HG03175 (cell line): ENCODE data around the gene TRIM24.

Source experiments
- ATAC-seq: cut with Tn5 transposase; IDR thresholded peaks from one replicate; pipeline ENCODE4 v1.9.1; 2021; ENCODE audit warnings: mild to moderate bottlenecking, moderate library complexity; ENCODE audit not compliant: unreplicated experiment

TRIM24 gene

DNA sequence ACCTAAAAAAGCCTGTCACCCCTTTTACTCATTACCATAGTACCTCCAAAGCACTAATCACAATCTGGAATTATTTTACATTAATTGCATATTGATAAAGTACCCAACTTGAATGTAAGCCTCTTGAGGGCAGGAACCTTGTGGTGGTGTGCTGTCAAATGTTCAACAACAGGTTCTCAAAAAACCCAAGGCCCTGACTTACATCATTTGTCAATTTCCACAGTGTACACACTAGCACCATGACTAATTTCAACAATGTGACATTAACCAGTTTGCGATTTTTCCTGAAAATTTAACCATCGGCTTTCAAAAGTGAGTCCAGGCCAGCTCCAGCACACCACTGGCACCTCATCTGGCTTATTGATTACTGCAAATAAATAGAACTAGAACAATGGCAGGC lies 153.6 kb downstream of the TRIM24 start:
- no peak for ATAC-seq

DNA sequence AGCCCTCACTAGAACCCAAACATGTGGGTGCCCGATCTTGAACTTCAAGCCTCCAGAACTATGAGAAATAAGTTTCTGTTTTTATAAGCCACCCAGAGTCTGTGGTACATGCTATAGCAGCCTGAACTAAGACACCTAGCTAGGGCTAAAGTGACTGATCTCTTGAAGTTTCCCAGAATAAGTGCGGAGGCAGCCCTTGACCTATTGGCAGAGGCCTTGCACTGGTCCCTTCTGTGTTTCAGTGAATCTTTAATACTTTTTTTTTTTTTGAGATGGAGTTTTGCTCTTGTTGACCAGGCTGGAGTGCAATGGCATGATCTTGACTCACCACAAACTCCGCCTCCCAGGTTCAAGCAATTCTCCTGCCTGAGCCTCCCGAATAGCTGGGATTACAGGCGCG lies 156.0 kb downstream of the TRIM24 start:
- no peak for ATAC-seq

- no peak for ATAC-seq
These were observed 158.4 kb downstream of the TRIM24 start for GRCh38 chr7:138618506-138618905.

- ATAC-seq: no peak
These were observed 158.9 kb downstream of the TRIM24 start for GRCh38 chr7:138618933-138619332.

GRCh38 chr7:138622841-138623240 lies 162.8 kb downstream of the TRIM24 start:
- no peak for ATAC-seq

GRCh38 chr7:138625084-138625848 lies 165.2 kb downstream of the TRIM24 start:
- no peak for ATAC-seq

GRCh38 chr7:138625849-138626230 lies 165.8 kb downstream of the TRIM24 start:
- no peak for ATAC-seq

DNA sequence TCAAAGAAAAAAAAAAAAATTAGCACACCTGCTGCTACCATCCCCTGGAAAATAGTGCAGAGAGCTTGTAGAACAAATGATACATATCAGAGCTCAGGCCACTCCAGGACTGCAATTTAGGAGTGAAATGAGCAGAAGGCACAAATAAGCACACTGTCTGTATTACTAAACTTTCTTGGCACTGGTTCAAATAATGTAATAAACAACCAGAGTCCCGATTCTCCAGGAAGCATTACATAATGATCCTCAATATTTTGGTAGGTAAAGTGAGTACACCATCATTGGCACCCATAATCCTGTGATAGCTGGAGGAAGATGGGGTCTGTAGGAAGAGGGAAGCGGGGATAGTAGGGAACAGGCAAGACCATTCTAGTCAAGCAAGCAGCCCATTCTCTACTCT lies 166.8 kb downstream of the TRIM24 start:
- ATAC-seq: no peak

DNA sequence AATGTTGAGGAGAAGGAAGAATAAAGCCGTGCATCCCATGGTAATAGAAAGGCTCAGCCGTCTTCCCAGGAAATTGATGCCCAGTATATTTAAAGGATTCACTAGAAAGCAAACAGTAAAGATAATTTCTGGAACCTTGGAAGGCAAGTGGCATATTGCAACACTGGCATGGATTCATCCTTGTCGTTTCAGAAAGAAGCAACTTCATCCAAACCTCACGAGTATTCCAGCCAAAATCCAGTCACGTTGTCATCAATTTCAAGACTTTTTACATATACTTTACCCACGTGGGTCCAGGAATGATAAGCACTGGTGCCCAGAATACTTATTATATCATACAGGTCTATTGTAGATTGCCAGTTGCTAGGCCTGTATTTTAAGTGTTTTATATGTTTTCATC lies 167.3 kb downstream of the TRIM24 start:
- ATAC-seq: no peak

DNA sequence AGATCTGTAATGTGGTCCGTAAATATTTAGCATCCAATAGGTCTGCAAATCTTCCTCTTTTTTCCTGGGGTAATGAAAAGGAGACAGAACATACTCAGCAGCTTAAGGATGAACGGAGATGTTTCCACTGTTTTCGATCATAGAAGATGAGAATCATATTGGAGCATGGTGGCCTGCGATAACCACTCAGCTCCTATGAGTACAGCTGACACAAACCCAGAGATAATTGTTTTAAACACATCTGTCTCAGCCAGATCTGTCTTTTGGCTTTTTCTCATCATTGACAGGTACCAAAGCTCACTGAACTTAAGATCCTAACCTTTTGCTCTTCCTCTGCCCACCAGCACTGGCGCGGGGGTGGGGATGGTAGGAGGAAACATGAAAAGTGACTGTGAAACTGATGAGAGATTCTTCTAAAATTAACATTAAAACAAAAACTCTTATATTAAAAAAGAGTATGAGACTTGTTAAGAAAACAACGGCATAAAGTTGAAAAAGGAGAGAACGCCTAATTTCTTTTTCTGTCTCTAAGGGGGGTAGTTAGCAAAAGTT lies 170.1 kb downstream of the TRIM24 start:
- no peak for ATAC-seq

DNA sequence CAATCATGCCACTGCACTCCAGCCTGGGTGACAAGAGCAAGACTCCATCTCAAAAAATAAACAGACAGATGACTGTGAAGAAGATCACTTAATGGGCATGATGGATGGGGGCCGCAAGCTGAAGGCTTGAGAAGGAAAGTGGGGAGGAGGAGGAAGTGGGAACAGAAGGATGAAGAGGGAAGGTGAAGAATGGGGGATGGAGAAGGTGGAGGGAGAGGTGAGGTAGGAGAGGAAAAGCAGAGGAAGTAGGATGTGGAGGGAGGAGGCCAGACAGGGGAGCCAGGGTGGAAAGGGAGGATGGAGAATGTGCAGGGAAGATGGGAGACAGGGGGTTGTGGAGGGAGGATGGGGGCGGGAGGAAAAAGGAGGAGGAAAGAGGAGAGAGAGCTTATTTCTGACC lies 172.3 kb downstream of the TRIM24 start:
- no peak for ATAC-seq

DNA sequence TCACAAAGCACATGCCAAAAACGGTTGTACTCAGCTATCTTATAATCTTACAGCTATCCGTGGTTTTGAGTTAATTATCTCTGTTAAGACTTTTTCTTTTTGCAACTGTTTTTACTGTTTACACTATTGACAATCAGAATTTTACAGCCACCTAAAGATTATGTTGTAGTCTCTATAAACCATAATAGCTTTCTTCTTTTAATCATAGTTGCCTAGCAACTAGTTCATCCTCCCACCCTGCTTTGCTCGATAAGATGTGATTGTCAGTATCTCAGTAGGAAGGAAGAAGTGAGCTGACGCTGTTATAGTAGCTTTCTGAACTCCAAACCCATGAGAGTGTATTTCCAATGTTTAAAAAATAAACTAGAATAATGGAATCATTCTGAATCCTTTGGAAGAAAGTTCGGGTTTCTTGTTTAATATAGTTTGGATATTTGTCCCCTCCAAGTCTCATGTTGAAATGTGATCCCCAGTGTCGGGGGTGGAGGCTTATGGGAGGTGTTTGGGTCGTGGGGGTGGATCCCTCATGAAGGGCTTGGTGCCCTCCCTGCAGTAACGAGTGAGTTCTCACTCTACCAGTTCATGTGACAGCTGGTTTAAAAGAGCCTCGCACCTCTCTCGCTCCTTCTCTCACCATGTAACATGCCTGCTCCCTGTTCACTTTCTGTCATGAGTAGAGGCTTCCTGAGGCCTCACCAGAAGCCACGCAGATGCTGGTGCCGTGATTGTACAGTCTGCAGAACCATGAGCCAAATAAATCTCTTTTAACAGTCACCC lies 173.0 kb downstream of the TRIM24 start:
- ATAC-seq: no peak
